HL-60 (cell line): Measurements from ENCODE around the gene UNC93A.

Experiments
- DNase-seq, 2 experiments: peaks; one replicate each; pipeline ENCODE4 v3.0.0-alpha.2; 2010 to 2020; ENCODE audit warnings: low read depth in 1 of 2, low spot score in 1 of 2
- H3K27ac ChIP-seq: fragments of 250-450 bp; sonication (Bioruptor Pico); replicated peaks from 2 replicates; pipeline ENCODE4 v1.5.1; 2020; ENCODE audit warnings: mild to moderate bottlenecking, moderate library complexity
- H3K27me3 ChIP-seq: fragments of 250-450 bp; sonication (Bioruptor Pico); 2 replicates; pipeline ENCODE4 v1.5.1; 2021; ENCODE audit warnings: mild to moderate bottlenecking, moderate library complexity; ENCODE audit not compliant: insufficient read depth, poor library complexity, severe bottlenecking
- H3K4me3 ChIP-seq: replicated peaks from 2 replicates; pipeline ENCODE4 v1.5.1; 2011; ENCODE audit warnings: mild to moderate bottlenecking, control low read depth, low read length; ENCODE audit not compliant: insufficient read depth
- CTCF ChIP-seq: IDR thresholded peaks from one replicate; pipeline ENCODE4 v1.5.1; 2011; ENCODE audit warnings: low read length, control low read depth, inconsistent platforms; ENCODE audit not compliant: insufficient read depth
- GABPA ChIP-seq: IDR thresholded peaks from 2 replicates; pipeline ENCODE4 v1.6.1; 2012; ENCODE audit warnings: low read depth
- POLR2AphosphoS5 ChIP-seq: IDR thresholded peaks from 2 replicates; pipeline ENCODE4 v1.6.1; 2012; ENCODE audit warnings: low read depth
- REST ChIP-seq: IDR thresholded peaks from 2 replicates; pipeline ENCODE4 v1.6.1; 2012; ENCODE audit warnings: low read depth; ENCODE audit not compliant: insufficient replicate concordance
- SPI1 ChIP-seq: IDR thresholded peaks from 2 replicates; pipeline ENCODE4 v1.6.1; 2012; ENCODE audit warnings: low read depth, mild to moderate bottlenecking, borderline replicate concordance

UNC93A gene

GRCh38 chr6:167328086-167328485, 37.0 kb downstream of the UNC93A start:
- DNase-seq: no peak

GRCh38 chr6:167329014-167329413, 37.9 kb downstream of the UNC93A start:
- Histone ChIP-seq H3K27ac (no peak overlapping the region), H3K4me3 (no peak overlapping the region), H3K27me3 (no peaks in the 10 kb centered on the region)
- DNase-seq: no peak
- TF ChIP-seq REST (no peak), GABPA (no peak), CTCF (no peak), SPI1 (no peak), POLR2AphosphoS5 (no peak)

More at GRCh38 chr6:167328086-167328485, 37.0 kb downstream of the UNC93A start:
- Histone ChIP-seq H3K4me3 (no peak overlapping the region), H3K27me3 (no peaks in the 10 kb centered on the region), H3K27ac (no peak overlapping the region)
- TF ChIP-seq SPI1 (no peak), REST (no peak), CTCF (no peak)

- H3K27ac ChIP-seq: no peak overlapping the region
- DNase-seq: no peak
- no peak overlapping the region for H3K4me3 ChIP-seq
- H3K27me3 ChIP-seq: no peaks in the 10 kb centered on the region
- TF ChIP-seq CTCF (no peak), GABPA (no peak), REST (no peak), SPI1 (no peak), POLR2AphosphoS5 (no peak)
These were observed 39.6 kb downstream of the UNC93A start for GRCh38 chr6:167330750-167331149.
